Activated CD8-positive, alpha-beta memory T cell treated with anti-CD3 and anti-CD28 coated beads, Interleukin-2, amount 50 U/mL, for 4 hours (primary cell): ENCODE measurements around the gene MAFF.

Experiments
- DNase-seq: peaks from one replicate; pipeline ENCODE4 v3.0.0-alpha.2; 2020

Gene MAFF

DNA sequence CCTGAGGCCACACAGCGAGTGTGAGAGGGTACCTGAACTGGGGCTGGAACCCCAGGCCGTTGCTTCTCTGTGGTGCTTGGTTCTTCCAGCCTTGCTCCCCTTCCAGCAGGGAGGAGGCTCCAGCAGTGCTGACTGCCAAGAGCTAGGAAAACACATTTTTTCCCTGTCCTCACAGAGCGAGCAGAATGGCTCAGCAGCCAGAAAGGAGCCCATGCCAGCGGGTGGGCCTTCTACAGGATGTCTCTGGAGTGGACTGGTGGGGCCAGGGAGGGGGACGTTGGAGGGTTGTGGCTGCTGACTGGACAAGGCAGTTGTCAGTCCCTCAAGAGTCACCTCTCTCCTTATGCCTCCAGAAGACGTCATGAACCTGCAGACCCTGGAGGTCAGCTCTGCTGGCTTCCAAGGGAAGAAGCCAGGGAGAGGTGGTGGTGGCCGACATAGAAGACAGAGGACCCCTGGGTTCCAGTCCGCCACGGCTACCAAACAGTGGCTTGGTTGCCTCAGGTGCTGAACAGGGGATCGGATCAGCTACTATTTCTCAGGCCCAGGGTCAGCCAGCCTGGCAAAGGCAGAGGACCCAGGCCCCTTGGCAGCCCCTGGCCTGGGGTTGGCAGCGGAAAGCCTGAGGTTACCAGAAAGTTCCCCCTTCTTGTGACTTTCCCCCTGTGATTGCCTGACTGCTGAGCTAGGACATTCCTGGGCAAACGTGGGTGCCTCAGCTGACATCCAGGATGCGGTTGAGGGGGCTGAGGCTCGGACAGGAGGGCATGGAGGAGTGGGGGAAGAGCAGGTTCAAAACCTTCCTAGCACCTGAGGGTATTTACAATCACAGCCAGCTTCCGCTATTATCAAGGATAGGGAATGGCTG is 3.7 kb downstream of the MAFF start:
- DNase-seq = no peak

DNA sequence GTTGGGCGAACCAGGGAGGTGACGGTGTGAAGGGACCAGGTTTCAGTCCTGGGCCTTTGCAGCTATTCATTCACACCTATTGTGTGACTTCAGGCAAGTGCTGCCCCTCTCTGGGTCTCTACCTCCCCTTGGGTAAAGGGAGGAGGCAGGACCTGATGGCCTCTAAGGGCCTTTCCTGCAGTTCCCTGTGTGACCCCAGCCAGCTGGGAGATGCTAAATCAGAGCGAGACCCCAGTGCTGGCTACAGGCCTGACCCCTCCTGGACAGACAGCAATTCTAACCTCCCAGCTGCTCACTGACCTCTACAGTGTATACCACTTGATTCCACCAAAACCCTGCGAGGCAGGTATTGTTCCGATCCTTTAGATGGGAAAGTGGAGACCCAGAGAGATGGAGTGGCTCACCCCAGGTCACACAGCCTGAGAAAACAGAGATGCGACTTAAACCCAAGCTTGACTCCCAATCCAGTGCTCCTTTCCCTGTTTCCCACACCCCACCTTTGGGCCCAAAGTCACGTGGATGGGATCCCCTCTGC is 6.2 kb downstream of the MAFF start:
- DNase-seq = no peak

DNA sequence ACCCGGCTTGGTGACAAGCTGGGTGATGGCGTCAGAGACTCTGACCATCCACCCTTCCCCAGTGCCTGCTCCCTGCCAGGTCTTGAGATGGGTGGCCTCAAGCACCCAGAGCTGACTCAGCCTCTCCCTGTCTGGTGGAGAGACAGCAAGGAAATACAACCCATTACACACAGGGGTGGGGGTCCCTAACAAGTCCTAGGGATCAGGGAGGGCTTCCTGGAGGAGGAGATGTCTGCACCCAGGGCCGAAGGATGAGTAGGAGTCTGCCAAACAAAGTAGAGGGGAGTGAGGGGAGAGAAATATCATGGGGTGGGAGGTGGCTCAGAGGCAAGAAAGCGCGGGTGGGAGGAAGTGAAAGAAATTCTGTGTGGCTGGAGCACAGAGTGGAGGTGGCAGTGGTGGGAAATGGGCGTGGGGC is 6.8 kb downstream of the MAFF start:
- no peak for DNase-seq

DNA sequence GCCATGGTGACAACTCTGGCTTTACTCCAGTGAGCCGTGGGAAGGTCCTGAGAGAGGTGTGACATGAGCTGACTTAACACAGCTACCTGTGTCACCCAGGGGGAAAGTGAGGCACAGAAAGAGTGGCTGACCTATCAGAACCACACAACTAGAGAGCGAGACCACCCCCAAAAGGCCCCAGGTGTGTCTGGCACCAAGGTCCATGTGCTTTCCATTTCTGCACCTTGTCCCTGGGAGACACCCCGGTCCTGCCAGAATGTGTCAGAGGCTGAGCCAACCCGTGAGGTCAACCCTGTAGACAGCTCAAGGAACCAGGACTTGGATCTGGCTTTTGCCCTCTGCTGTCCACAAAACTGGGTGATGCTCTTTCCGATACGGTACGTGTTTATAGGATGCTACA is 9.8 kb downstream of the MAFF start:
- DNase-seq = no peak

DNA sequence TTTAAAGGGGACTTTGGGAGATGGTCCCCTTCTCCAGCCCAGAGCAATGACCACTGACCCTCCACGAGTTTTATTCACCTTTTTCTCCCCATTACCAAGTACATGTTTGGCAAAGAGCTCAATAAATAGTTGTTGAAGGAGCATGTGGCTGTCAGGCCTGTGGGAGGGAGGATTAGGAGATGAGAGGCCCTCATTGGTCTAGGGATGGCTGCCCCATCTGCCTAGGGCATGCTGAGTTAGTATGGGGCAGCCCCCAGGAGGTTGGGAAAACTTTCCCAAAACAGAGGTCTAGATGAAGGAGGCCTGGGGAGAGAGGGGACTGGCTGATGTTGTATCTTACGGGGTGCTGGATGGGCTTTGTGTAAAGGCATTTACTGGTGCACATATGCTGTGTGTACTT is 10.6 kb downstream of the MAFF start:
- no peak for DNase-seq

DNA sequence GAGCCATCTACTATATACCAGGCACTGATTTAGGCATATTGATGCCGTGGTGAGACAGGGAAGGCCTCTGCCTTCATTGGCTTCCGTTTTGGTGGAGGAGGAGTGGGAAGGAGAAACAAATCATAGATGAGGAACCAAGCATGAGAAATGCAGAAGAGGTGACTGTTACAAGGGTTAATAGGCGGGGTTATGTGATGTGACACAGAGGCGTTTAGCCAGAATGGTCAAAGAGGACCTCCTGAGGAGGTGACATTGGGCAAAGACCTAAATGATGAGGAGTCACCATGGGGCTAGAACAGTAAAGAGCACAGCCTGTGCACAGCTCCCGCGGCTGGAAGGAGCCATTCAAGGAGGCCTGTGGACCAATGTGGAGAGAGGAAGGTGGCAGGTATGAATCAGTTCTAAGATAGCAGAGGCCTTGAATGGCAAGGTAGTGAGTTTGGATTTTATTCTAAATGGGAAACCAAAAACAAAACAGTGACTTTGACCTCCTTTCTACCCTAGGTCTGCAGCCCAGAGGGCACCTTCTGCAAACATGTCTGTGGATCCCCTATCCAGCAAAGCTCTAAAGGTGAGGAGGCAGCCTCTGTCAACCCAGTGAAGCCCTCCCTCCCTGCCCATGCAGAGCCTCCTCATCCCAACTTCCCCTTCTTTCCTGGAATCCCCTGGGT is 11.7 kb downstream of the MAFF start:
- no peak for DNase-seq

DNA sequence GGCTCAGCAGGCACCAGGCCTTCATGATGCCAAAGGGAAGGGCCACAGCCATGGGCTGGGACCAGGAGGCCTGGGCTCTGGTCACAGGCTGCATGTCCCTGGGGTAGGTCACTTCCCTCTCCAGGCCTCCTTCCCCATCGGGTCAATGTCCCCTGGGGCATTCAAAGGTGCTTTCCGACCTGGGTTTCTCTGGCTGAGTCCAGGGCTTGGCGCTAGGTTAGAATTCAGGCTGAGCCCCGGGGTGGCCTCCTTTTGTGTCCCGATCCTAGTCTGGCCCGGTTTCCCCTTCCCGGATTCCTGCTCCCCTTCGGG is 12.2 kb downstream of the MAFF start:
- DNase-seq = no peak

DNA sequence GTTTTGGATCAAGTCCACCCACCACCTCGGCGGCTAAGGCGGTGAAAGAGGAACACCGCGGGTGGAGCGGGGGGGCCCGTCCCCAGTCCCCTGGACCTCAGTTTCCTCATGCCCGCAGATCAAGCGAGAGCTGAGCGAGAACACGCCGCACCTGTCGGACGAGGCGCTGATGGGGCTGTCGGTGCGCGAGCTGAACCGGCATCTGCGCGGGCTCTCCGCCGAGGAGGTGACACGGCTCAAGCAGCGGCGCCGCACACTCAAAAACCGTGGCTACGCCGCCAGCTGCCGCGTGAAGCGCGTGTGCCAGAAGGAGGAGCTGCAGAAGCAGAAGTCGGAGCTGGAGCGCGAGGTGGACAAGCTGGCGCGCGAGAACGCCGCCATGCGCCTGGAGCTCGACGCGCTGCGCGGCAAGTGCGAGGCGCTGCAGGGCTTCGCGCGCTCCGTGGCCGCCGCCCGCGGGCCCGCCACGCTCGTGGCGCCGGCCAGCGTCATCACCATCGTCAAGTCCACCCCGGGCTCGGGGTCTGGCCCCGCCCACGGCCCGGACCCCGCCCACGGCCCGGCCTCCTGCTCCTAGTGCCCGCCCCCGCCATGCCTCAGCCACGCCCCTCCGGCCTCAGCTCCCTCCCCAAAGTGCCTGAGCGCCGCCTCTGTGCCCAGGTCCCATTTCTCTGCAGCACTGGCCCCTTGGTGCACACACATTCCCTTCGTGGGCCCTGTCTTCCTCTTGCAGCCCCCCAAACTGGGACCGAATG is 12.7 kb downstream of the MAFF start:
- peak; percentile 70 for DNase-seq

DNA sequence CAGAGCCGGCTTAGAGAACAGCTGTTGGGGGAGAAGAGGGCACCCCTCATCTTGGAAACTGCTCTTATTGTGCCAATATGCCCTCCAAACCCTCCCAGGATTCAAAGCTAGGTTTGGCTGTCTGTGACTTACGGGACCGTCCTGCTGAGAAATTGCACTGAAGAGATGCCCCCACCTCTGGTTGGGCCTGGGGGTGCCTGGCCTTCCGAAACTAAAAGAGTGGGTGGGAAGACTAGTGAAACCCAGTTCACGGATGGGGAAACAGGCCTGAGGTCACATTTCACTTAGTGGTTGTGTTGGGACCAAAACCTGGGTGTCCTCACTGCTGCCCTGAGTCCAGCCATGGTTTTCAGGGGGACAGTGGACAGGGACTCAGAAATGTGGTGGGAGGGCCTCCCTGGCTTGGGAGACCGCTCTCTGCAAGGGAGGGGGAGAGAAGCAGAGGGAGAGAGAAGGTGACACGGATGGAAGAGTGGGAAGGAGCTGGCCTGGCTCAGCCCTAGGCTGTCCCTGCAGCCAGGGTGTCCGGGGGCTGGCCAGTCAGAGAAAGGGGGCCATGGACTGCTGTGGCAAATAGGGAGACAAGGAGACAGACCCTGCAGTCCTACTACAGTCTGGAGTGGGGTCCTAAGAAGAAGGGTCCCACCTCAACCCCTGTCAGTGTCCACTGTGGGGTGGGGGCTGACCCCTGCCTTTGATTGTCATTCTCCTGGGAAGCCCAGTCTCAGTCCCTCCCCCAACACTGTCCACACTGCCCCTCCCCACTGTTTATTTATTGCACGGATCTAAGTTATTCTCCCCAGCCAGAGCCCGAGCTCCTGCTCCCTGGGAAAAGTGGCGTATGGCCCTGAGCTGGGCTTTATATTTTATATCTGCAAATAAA is 13.6 kb downstream of the MAFF start:
- no peak for DNase-seq

DNA sequence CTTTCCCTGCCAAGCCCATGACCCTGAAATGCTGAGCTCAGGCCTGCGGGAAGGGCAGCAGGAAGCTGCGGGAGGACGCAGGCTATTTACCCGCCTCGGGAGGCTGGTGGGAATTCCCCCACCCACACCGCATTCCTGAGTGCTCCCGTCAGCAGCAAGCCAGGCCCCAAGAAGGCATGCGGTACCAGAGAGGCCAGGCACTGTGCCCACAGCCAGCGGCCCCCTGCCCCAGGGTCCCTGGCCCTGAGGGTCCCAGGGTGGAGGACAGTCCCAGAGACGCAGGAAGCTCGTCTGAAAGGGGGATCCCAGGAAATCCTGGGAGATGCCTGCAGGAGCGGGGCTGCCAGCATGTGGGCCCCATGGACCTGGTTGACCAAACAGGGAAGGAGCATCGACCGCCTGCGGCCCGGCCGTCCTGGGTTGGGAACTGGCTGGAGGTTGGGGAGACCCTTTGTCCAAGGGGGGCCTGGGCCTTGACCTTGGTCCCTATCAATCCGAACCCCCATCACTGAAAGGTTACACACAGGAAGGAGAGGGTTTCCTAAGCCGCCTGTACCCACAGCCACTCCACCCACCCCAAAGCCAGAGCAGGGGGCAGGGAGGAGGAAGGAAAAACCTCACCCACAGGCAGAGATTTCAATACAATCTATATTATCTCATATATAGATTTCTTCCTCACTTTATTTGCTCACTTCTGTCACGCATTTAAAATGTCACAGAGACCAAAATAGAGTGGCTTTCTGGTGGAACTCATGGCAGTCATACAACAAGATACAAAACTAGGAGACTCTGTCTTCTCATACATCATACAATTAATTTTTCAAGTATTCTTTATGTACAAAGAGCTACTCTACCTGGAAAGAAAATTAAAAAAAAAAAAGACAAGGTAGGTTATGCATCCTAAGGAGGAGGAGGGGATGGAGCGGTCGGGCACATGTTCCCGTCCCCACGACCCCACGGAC is 17.1 kb downstream of the MAFF start:
- peak; percentile 34 for DNase-seq

DNA sequence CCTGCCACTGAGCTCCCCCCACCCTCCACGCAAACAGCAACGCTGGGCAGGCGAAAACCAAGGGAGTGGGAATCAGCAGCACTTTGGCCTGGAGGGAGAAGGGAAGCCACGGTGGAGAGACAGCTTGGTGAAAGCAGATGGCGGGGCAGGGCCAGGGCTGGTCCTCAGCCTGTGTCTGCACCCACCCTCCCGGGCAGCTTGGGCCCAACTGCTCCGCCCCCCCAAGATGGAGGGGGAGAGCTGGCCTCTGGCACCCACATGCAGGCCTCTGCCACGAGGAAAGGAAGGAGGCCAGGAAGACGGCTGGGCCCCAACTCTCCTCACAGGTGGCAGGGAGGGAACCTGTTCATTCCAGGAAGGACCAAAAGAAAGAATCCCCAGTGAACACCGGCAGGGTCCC is 17.8 kb downstream of the MAFF start:
- no peak for DNase-seq

DNA sequence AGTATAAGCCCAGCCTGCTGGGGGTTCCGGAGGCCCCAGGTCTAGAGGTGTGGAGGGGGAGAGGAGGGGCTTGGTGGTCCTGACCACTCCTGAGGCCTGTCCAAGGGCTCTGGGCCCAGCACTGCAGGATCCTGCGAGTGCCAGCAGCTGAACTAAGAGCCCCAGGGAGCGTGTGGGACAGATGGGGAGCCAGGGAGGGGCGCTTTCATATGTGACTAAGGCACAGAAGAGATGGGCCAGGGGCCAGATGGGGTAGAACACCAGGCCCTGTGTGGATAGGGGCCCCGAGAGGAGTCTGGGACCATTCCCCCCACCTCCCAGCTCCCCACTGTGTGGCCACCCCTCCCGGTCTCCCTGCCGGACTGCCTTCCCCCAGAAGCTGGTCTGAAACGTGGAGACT is 18.4 kb downstream of the MAFF start:
- no peak for DNase-seq

DNA sequence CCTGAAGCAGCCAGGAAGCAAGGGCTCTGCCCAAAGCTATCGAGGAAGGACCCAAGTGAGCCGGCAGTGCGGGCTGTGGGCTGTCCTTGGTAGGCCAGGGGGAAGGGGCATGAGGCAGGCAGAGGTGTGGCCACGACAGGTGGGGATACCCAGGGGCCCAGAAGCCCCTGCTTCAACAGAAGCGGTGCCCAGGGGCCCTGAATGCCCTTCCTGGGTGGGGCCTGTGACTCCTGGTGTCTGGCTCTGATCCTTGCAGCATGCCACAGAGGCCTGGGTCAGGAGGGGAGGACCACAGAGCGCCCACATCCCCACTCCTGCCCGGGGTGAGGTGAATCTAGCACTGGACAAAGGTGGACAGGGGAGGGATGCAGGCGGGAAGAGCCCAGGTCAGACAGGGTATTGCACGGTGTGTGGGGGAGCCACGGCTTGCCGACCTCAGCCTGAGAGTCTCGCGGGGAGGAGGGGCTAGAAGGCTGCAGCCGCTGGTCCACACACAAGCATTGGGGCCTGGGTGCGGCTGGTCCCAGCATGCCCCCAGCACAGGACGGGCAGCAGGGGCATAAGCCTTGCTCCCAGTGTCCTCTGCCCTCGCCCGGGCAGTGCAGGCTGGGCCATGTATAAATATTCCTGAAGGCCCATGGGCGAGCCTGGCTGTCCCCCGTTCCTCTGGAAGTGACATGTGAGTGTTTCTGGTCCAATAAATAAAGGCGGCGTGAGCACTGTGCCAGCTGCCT is 19.0 kb downstream of the MAFF start:
- DNase-seq = no peak

DNA sequence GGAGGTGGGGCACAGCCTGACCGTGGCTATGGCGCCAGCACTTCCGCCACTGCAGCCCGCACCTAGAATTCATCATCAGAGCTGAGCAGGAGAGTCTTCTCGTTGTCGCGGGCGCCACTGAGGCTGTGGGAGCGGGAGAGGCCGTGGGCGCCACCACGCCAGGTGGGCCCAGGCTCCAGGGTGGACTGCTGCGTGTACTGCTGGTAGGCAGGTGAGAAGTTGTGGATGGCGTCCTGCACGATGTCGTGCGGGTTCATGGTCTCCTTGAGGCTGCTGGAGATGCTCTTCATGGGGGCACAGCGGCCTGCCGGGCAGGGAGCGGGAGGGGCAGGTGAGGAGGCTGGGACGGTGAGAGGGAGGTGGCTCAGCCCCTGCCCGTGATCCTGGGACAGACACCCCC is 19.6 kb downstream of the MAFF start:
- DNase-seq = no peak

DNA sequence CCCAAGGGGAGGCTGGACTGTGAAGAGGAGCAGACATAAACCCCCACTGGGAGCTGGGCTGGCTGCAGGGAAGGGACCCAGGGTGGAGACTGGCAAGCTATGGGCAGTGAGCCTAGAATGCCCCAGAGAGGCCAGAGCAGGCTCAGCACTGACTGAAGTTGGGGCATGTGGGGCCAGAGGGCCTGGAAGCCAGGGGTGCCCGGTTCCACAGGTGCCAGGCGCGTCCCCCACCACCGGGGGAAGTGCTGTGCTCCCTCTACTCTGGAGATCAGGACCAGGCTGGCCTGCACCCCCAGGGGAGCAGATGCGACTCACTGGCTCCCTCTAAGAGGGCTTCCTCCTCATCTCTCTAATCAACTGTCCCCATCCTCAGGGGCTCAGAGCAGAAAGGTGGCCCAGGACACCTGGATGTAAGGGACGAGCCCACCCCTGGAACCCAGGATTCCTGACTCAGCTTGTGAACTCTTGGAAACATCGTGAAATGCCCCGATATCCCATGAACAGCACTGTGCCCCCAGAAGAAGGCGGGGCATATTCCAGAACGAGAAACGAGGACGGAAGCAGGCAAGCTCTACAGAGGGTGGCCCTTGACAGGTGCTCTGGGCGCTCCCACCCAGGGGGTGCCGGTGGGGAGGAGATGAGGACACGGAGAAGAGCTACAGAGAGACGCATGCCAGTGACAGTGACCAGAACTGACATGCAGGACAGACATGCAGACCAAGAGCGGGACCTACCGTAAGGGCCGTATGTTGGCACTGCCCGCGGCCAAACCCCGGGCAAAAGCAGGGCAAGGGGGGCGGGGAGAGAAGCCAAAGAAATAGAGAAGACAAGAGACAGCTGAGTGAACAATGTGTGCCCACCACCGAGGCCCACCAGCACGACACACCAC is 20.4 kb downstream of the MAFF start:
- DNase-seq = no peak

DNA sequence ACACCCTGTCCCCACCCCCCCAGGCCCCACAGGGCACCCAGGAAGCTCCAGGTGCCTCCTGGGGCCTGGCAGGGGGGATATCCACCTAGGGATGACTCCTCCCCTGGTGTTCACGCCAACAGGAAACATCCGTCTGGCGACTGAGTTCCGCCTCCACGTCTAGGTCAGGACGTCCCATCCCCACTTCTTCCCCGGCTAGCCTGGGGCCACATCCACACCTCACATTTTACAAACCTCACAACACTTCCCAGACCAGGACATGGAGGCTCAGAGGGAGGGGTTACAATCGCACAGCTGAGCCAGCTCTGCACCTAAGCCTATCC is 21.0 kb downstream of the MAFF start:
- no peak for DNase-seq

DNA sequence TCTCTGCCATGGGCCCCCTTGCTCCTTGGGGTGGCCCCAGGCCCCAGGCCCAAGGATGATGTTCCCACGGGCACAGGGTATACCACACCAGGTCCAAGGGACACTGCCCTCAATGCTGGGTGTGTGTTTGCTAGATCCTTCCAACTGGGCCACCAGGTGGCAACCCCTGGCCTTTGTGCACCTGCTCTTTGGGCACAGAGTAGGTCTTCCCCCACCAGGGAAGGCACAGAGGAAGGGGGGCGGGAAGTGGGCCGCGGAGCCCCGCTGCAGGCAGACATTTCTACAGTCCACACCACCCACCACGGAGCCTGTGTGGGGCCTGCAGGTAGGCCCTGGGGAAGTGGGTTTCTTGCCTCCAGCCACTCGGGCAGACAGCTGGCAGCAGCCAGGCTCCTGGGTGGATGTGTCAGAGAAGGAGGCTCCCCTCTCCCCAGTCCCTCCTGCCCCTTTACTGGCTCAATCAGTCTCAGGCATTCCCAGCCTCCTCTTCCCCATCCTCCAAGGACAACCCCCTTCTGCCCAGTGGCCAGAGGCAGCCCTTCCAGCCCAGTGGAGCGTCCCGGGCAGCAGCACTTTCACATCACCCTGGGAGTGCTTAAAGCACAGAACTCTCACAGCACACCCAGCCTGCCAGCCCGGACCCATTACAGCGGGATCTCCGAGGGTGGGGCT is 21.6 kb downstream of the MAFF start:
- DNase-seq = no peak

DNA sequence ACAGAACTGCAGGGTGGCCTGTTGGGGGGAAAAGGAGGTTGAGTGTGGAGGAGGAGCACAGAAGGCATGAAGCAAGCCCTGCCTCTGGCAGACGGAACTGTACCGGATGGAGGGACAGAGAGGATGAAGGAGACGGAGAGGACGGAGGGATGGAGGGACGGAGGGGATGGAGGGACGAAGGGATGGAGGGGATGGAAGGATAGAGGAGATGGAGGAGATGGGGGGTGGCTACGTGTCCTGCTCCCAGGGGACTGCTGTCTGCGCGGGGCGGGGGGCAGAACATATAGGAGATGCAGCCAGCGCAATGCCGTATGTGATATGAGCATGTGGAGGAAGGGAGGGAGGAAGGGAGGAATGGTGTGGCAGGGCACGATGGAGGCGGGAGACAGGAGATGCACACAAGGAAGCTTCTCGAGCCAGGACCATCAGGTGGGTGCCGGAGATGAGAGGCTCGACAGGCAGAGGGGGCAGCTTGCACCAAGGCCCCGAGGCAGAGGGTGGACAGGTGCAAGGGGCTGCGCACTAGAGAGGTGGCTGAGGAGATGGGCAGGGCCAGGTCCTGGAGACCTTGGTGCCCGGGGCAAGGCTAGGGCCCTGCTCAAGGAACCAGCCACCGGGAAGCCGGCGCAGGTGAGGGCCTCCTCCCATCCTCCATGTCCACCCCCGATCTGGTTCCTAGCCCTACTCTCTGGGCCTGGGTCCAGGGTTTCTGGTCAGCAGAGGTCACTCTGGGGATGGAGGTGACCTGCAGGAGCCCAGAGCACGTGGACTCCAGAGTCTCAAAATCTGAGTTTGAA is 25.3 kb downstream of the MAFF start:
- DNase-seq = no peak
